Adrenal gland (tissue), 12 donors: ENCODE measurements around the gene RPP30. TPM values are rescaled to one million over a fixed set of nuclear protein-coding genes. Genes with fewer than 3 reads are reported as not detected.
A peak's percentile ranks its signal among the peaks of the same experiment; 100 is the strongest.

Experiments
- DNase-seq, 7 donors: peaks; one replicate each; pipeline ENCODE4 v3.0.0-alpha.2; 2019 to 2020
- H3K27ac ChIP-seq, 5 donors: fragments of 200-600 bp; sonication (generic) in 4 of 5; 1 replicate in 3 of 5; 2 replicates in 2 of 5; pipeline versions ENCODE4 v1.5.1 to v1.8.0; 2016 to 2020; ENCODE audit warnings: mild to moderate bottlenecking in 1 of 5
- H3K27me3 ChIP-seq: fragments of 200-600 bp; 2 replicates; pipeline ENCODE4 v1.8.0; 2021
- H3K36me3 ChIP-seq, 2 donors: fragments of 200-600 bp; replicated peaks in 1 of 2; 1 replicate in 1 of 2; 2 replicates in 1 of 2; pipeline versions ENCODE4 v1.5.1 to v1.8.0; 2018 to 2022
- H3K4me1 ChIP-seq, 2 donors: fragments of 200-600 bp; replicated peaks in 1 of 2; 1 replicate in 1 of 2; 2 replicates in 1 of 2; pipeline versions ENCODE4 v1.5.1 to v1.8.0; 2018 to 2021
- H3K4me3 ChIP-seq, 4 donors: fragments of 200-600 bp; sonication (generic) in 3 of 4; one replicate each; pipeline ENCODE4 v1.5.1; 2016 to 2018
- H3K9me3 ChIP-seq, 3 donors: fragments of 200-600 bp; sonication (generic) in 1 of 3; replicated peaks in 1 of 3; 1 replicate in 2 of 3; 2 replicates in 1 of 3; pipeline versions ENCODE4 v1.5.1 to v1.8.0; 2016 to 2021
- POLR2A ChIP-seq, 2 donors: fragments of 450-650 bp; IDR thresholded peaks; one replicate each; pipeline ENCODE4 v1.6.1; 2017; ENCODE audit warnings: antibody characterized with exemption in 2 of 2, mild to moderate bottlenecking in 2 of 2, moderate library complexity in 1 of 2
- WGBS, 4 donors: extraction: QIAGEN DNeasy Blood & Tissue Kit in 2 of 4; methylation state at CpG; one replicate each; pipeline versions ENCODE4 v1.1.5 to v1.1.7; 2013 to 2017; 5-methylcytosine and 5-hydroxymethylcytosine counted together
- intact Hi-C, 2 donors: fragments of 100-400 bp; cut with DNase I; formaldehyde crosslinking; loops; one replicate each; pipeline versions ENCODE4 v1.14.1 to v1.15.0; 2022 to 2023
- polyA plus RNA-seq, 3 donors: library from polyadenylated mRNA; stranded (reverse); fragments of 200-250 nt in 2 of 3; fragments of 350-450 nt in 1 of 3; fragmentation: Illumina TruSeq in 1 of 3; extraction: RNeasy Lipid Tissue Mini Kit (QIAGEN cat#74804) in 1 of 3; gene quantifications; one replicate each; pipeline ENCODE4 v1.2.3, GENCODE V29; 2013 to 2014
- total RNA-seq, 9 donors: library from RNA; depleted of rRNA in 4 of 9; stranded (reverse); fragments of >200 nt in 4 of 9; fragments of 120-200 nt in 1 of 9; fragmentation: NEBNext Ultra II Directional in 1 of 9; extraction: Animal tissue kit (Norgen Biotek cat#: 25700) in 1 of 9; gene quantifications; one replicate each; pipeline versions ENCODE4 v1.1.0 to v1.2.4, GENCODE V29; 2013 to 2023
- TF ChIP-seq, protein P1 (sequence below), 6 experiments: fragments of 450-650 bp in 4 of 6; fragments of 200-600 bp in 2 of 6; sonication (generic) in 1 of 6; IDR thresholded peaks; 1 replicate in 5 of 6; 2 replicates in 1 of 6; pipeline versions ENCODE4 v1.5.1 to v1.8.0; 2016 to 2021; ENCODE audit warnings: antibody characterized with exemption in 6 of 6, mild to moderate bottlenecking in 2 of 6, moderate library complexity in 1 of 6
- donor health status: healthy with polysubstance abuse.
- donor health status: Bipolar disorder and iron deficiency.
- donor health status: DM: yes; HTN: yes; CAD: no.
- donor health status: DM: no; HTN: no; CAD: no.
- donor health status: DM: no; HTN: no; CAD: no.
- donor health status: DM: yes; HTN: yes; CAD: no.

Gene RPP30
- total and polyA plus RNA-seq, 12 donors: 18.6 to 60.7 (median 27.5) TPM

DNA sequence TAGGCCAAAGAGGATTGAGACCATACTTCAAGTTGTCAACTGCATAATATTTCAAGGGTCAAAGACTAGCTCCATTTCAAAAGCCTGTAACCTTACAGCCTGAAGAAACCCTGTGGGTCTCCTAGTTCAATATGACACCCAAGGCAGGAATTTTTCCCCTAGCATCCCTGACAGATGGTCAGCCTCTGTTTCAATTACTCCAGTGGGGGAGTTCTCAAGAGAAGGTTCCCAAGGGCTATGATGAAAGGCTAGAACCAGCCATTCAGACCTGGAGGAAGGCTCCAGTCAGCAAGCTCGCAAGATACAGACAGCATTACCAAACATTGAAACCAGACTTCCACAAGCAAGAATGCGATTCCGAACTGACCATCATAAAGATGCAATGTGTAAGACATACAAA lies 15.5 kb upstream of the RPP30 start:
- intact Hi-C loops: no loop called here
- WGBS, 4 donors: 78 to 96% (median 91%) methylated on average over 3 of the region's 3 CpGs

DNA sequence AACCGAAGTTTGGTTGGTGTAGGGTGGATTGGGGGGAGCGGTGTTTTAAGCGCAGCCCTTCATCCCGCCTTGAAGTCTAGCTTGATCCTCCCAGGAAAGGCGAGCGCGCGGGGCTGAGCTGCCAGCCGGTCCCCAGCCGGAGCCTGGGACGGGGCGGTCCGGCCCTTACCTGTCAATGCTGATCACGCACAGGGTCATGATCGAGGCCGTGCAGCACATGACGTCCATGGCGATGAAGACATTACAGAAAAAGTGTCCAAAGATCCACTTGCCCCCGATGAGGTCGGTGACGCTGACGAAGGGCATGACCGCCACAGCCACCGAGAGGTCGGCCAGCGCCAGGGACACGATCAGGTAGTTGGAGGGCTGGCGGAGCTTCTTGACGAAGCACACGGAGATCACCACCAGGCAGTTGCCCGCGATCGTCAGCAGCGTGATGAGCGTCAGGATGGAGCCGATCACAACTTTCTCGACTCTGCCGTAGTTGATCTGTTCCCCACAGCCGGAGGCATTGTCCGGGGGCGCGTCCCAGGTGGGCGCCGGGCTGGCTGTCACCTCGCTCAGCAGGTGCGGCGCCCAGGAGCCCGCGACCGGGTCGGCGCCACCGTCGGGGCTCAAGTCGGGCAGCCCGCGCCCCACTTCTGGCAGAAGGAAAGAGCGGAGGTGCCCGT lies 14.7 kb upstream of the RPP30 start:
- DNase-seq: peak in 1 of 7 donors; percentile 16

More for the DNA sequence above, 15.5 kb upstream of the RPP30 start:
- Histone ChIP-seq H3K4me3 (no peak overlapping the region), H3K27ac (no peak overlapping the region), H3K27me3 (peaks cover 32% of the 10 kb centered on the region), H3K9me3 (peaks cover 0 to 5% (median 0%) of the 10 kb centered on the region in 3 donors), H3K36me3 (no peaks in the 10 kb centered on the region), H3K4me1 (peaks cover 0 to 10% of the 10 kb centered on the region in 2 donors)
- TF ChIP-seq POLR2A (IDR thresholded peaks at IDR 0.05): no peak
- TF ChIP-seq, protein P1, sequence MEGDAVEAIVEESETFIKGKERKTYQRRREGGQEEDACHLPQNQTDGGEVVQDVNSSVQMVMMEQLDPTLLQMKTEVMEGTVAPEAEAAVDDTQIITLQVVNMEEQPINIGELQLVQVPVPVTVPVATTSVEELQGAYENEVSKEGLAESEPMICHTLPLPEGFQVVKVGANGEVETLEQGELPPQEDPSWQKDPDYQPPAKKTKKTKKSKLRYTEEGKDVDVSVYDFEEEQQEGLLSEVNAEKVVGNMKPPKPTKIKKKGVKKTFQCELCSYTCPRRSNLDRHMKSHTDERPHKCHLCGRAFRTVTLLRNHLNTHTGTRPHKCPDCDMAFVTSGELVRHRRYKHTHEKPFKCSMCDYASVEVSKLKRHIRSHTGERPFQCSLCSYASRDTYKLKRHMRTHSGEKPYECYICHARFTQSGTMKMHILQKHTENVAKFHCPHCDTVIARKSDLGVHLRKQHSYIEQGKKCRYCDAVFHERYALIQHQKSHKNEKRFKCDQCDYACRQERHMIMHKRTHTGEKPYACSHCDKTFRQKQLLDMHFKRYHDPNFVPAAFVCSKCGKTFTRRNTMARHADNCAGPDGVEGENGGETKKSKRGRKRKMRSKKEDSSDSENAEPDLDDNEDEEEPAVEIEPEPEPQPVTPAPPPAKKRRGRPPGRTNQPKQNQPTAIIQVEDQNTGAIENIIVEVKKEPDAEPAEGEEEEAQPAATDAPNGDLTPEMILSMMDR (IDR thresholded peaks at IDR 0.05): no peak
- no peak for DNase-seq

DNA sequence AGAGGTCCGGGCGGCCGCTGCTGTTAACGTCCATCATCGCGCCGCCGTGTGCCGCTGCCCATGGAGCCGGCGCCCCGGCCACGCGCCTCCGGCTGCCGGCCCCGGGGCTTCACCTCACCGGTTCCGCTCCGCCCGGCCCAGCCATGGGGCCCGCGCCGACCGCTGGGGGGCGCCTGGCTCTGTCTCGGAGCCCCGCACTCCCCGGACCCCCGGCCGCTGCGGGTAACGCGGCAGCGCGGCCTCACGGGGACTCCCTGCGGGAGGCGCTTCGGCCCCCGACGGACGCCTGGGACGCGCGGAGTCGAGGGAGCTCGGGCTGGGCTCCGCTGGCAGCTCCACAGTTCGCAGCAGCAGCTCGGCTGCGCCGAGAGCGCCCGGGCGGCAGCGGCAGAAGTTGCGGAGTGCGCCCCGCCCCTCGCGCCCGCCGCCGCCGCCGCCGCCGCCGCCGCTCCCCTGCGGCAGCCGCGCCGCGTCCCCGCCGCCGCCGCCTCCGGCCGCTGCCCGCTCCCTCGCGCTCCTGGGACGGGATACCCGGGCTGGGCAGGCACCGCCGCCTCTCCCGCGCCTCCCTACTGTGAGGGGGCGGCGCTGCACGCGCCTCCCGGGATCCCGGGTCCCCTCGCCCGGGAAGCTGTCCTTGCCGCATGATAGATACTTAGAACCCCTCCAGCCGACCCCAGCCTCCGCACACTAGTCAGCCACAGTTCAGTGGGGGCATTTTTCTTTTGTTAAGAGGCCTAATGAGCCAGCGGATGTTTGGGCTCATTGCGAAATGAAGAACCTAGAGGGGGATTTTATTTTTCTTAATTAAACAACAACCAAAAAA lies 13.9 kb upstream of the RPP30 start, which contains the start of gene HTR7:
TSS of gene HTR7 (minus strand) at position 405 of the 826 bp plus-strand sequence. CDS start at position 37, 368 bp downstream.
- Histone ChIP-seq H3K4me3 (peak within 1 kb of the TSS in 3 of 4 donors; percentile 33 to 78 (median 41)), H3K27ac (peak within 1 kb of the TSS in 3 of 5 donors; percentile 54 to 75 (median 55)), H3K9me3 (no peaks in the 10 kb centered on the region), H3K27me3 (peaks cover 28% of the 10 kb centered on the region), H3K4me1 (peaks cover 0 to 10% of the 10 kb centered on the region in 2 donors), H3K36me3 (no peaks in the 10 kb centered on the region)
- WGBS, 4 donors: 1 to 4% (median 2%) methylated on average over 5 to 102 of the region's 104 CpGs
- TF ChIP-seq, protein P1 (IDR thresholded peaks at IDR 0.05): peak in 3 of 6 experiments; percentile 53 to 64 (median 60)
- no peak for TF ChIP-seq POLR2A (IDR thresholded peaks at IDR 0.05)
- peak; percentile 22 to 54 (median 46) for DNase-seq
- intact Hi-C loops: no loop called here

More for the DNA sequence above, 14.7 kb upstream of the RPP30 start:
- Histone ChIP-seq H3K4me1 (peaks cover 0 to 10% of the 10 kb centered on the region in 2 donors), H3K4me3 (peak overlapping the region in 2 of 4 donors; percentile 33 to 78), H3K27me3 (peaks cover 32% of the 10 kb centered on the region), H3K27ac (peak overlapping the region in 2 of 5 donors; percentile 55 to 75), H3K36me3 (no peaks in the 10 kb centered on the region), H3K9me3 (no peaks in the 10 kb centered on the region)
- WGBS, 4 donors: 7 to 21% (median 14%) methylated on average over 10 to 59 of the region's 59 CpGs
- TF ChIP-seq, protein P1 (IDR thresholded peaks at IDR 0.05): no peak
- no peak for TF ChIP-seq POLR2A (IDR thresholded peaks at IDR 0.05)
- intact Hi-C loops: no loop called here

DNA sequence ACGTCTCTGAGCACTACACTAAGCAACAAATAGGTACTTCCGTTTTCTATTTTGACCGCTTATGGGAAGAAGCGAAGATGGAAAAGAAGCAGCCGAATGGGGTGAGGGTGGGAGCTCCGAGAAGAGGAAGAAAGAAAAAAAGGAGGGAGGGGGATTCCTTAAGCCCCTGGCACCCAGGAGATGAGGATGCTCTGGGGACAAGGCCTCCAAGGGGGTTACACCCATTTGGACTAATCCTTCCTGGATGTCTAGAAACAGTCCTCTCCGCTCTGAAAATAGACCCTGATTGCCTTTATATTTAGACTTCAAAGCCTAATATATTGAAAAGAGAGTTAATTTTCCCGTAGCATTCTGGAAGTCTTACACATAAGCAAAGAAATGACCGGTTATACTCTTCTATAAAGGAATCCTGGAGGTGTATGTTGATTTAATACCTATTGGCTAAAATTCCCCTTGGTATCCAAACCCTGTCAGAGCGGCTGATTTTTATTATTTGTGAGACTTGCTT lies 13.3 kb upstream of the RPP30 start:
- H3K4me1 ChIP-seq: peaks cover 0 to 10% of the 10 kb centered on the region in 2 donors
- H3K36me3 ChIP-seq: no peaks in the 10 kb centered on the region
- H3K27me3 ChIP-seq: peaks cover 27% of the 10 kb centered on the region
- no peak for DNase-seq
- H3K27ac ChIP-seq: peak overlapping the region in 2 of 5 donors; percentile 54 to 55
- WGBS, 4 donors: 36 to 42% (median 40%) methylated on average over 10 of the region's 10 CpGs
- H3K9me3 ChIP-seq: no peaks in the 10 kb centered on the region
- no peak for TF ChIP-seq POLR2A (IDR thresholded peaks at IDR 0.05)
- TF ChIP-seq, protein P1 (IDR thresholded peaks at IDR 0.05): no peak
- peak overlapping the region in 2 of 4 donors; percentile 33 to 78 for H3K4me3 ChIP-seq
- intact Hi-C loops: no loop called here
